K562 (cell line): ENCODE results near the gene ZNF837. TPM values are rescaled to one million over a fixed set of nuclear protein-coding genes. Genes with fewer than 3 reads are reported as not detected.
A peak's percentile ranks its signal among the peaks of the same experiment; 100 is the strongest.

Experiments used
- ATF7 ChIP-seq: fragments of 450-650 bp; IDR thresholded peaks from 2 replicates; pipeline ENCODE4 v1.7.1; 2014; ENCODE audit warnings: mild to moderate bottlenecking, moderate library complexity
- BHLHE40 ChIP-seq: IDR thresholded peaks from 2 replicates; pipeline ENCODE4 v1.6.1; 2011; ENCODE audit warnings: low read length, improper control_type of control experiment
- CBX3 ChIP-seq, 2 experiments: IDR thresholded peaks; 1 replicate in 1 of 2; 2 replicates in 1 of 2; pipeline ENCODE4 v1.6.1; 2012; ENCODE audit warnings: inconsistent platforms in 2 of 2, low read length in 2 of 2, borderline replicate concordance in 1 of 2, control low read depth in 1 of 2
- CHD1 ChIP-seq: fragments of 200-600 bp; sonication (generic); IDR thresholded peaks from one replicate; pipeline ENCODE4 v1.6.1; 2012; ENCODE audit warnings: mild to moderate bottlenecking, moderate library complexity, low read length, inconsistent platforms
- CTBP1 ChIP-seq: fragments of 450-650 bp; IDR thresholded peaks from 2 replicates; pipeline ENCODE4 v1.6.1; 2016; ENCODE audit warnings: borderline replicate concordance
- GATA2 ChIP-seq: sonication (generic); formaldehyde crosslinking; IDR thresholded peaks from 2 replicates; pipeline ENCODE4 v1.4.0; 2020; ENCODE audit warnings: mild to moderate bottlenecking, missing genetic modification reagents
- HLTF ChIP-seq: fragments of 450-650 bp; IDR thresholded peaks from 2 replicates; pipeline ENCODE4 v1.6.1; 2016
- HNRNPH1 ChIP-seq: fragments of 200-400 bp; formaldehyde crosslinking; optimal IDR thresholded peaks from 2 replicates; pipeline ENCODE3; 2017; ENCODE audit warnings: low read depth, mild to moderate bottlenecking, low read length, moderate library complexity
- JUNB ChIP-seq: fragments of 450-650 bp; formaldehyde crosslinking; conservative IDR thresholded peaks from 2 replicates; pipeline ENCODE4 v1.4.0; 2020; ENCODE audit warnings: mild to moderate bottlenecking
- MEF2D ChIP-seq: conservative IDR thresholded peaks from 2 replicates; pipeline ENCODE4 v1.6.1; 2016; ENCODE audit warnings: low read depth, missing genetic modification characterization, missing compliant biosample characterization
- NFRKB ChIP-seq: fragments of 450-650 bp; IDR thresholded peaks from 2 replicates; pipeline ENCODE4 v1.6.1; 2016; ENCODE audit warnings: low read depth
- SMARCB1 ChIP-seq: IDR thresholded peaks from 2 replicates; pipeline ENCODE4 v1.6.1; 2011; ENCODE audit warnings: improper control_type of control experiment, low read depth; ENCODE audit not compliant: insufficient read length
- TCF7L2 ChIP-seq: fragments of 150-350 bp; IDR thresholded peaks from 2 replicates; pipeline ENCODE4 v1.6.1; 2016; ENCODE audit warnings: low read depth, mild to moderate bottlenecking, low read length, moderate library complexity
- ZNF12 ChIP-seq: sonication (generic); formaldehyde crosslinking; IDR thresholded peaks from 2 replicates; pipeline ENCODE4 v1.4.0; 2020; ENCODE audit warnings: mild to moderate bottlenecking, missing genetic modification reagents
- polyA plus RNA-seq, 8 experiments: library from polyadenylated mRNA; depleted of rRNA in 4 of 8; stranded (reverse) in 5 of 8; unstranded in 3 of 8; fragments of >200 nt; fragmentation: Nextera tagmentation in 2 of 8; fragmentation: Illumina TruSeq in 1 of 8; extraction: Ambion mirVana in 2 of 8; extraction: Trizol in 1 of 8; gene quantifications; 2 replicates each; pipeline versions ENCODE4 v1.2.1 to v1.2.3, GENCODE V29; 2011 to 2014; ENCODE audit warnings: inconsistent platforms in 1 of 8, missing spikeins in 1 of 8
- total RNA-seq, 7 experiments: library from RNA; depleted of rRNA in 6 of 7; stranded (reverse); fragments of >200 nt in 6 of 7; fragmentation: Illumina TruSeq in 2 of 7; extraction: Trizol in 2 of 7; gene quantifications; 2 replicates each; pipeline versions ENCODE4 v1.2.1 to v1.2.3, GENCODE V29; 2011 to 2021; ENCODE audit warnings: low replicate concordance in 1 of 7
- TF ChIP-seq, protein P1 (sequence below): fragments of 150-350 bp; IDR thresholded peaks from 2 replicates; pipeline ENCODE4 v1.6.1; 2014; ENCODE audit warnings: low read depth, mild to moderate bottlenecking, low read length, borderline replicate concordance
- TF ChIP-seq, protein P2 (sequence below): fragments of 250-450 bp; sonication (Bioruptor Pico); IDR thresholded peaks from 2 replicates; pipeline ENCODE4 v1.6.1; 2021; ENCODE audit warnings: mild to moderate bottlenecking
- TF ChIP-seq, protein P3 (sequence below): fragments of 250-450 bp; sonication (Bioruptor Pico); IDR thresholded peaks from 2 replicates; pipeline ENCODE4 v1.8.0; 2022; ENCODE audit warnings: moderate library complexity, mild to moderate bottlenecking, inconsistent platforms
- TF ChIP-seq, protein P4 (sequence below): fragments of 250-450 bp; sonication (Bioruptor Pico); IDR thresholded peaks from 2 replicates; pipeline ENCODE4 v1.9.0; 2021; ENCODE audit warnings: mild to moderate bottlenecking
- TF ChIP-seq, protein P5 (sequence below): fragments of 200-800 bp; sonication (Bioruptor generic); IDR thresholded peaks from 2 replicates; pipeline ENCODE4 v1.6.1; 2017; ENCODE audit warnings: missing genetic modification characterization, missing compliant biosample characterization

ZNF837 gene
- total and polyA plus RNA-seq, 9 of the 15 experiments (the other 6 are each of a cell fraction or from before 2014, with no cell fraction given), result 0.11 to 2.1 (median 0.57) TPM; not detected in 4

DNA sequence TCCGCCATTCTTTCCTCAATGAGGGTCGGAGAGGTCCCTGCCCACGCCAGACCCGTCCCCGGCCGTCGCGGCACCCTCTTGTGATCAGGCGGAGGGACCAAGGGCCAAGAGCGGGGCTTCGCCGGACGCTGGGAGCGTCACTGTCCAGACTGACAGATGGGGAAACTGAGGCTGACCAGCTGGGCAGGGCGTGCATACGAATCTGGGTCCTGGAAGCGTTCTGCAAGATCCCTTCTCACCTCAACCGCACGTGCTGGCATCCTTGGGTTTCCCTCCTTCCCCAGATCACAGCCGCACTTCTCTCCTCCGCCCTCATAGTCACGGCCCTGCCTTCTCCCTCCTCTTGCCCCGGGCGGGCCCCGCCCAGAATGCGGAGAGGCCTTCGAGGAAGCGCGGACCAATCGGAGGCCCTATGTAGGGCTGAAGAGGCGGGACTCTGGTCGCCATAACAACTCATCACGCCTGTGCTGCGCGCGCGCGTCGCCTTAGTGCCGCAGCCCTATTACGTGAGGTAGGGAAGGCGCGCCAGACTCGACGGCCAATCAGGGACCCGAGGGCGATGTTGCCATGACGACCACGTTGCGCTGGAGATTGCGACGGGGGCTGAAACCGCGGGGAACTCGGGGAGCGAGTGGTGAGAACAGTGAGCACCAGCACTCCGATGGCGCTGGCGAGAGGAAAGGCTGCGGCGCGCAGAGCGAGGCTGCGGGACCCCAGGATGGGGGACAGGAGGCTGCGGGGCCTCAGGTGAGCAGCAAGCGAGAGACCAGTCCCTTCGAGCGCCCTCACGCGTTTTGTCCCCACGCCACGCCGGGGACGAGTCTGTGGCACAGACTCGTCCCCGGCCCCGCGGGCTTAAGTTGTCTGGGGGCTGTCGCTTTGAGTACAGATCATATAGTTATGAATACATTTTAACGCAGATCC is 20.3 kb upstream of the ZNF837 start (continued):
- TF ChIP-seq TCF7L2, result no peak
- TF ChIP-seq, protein P1, sequence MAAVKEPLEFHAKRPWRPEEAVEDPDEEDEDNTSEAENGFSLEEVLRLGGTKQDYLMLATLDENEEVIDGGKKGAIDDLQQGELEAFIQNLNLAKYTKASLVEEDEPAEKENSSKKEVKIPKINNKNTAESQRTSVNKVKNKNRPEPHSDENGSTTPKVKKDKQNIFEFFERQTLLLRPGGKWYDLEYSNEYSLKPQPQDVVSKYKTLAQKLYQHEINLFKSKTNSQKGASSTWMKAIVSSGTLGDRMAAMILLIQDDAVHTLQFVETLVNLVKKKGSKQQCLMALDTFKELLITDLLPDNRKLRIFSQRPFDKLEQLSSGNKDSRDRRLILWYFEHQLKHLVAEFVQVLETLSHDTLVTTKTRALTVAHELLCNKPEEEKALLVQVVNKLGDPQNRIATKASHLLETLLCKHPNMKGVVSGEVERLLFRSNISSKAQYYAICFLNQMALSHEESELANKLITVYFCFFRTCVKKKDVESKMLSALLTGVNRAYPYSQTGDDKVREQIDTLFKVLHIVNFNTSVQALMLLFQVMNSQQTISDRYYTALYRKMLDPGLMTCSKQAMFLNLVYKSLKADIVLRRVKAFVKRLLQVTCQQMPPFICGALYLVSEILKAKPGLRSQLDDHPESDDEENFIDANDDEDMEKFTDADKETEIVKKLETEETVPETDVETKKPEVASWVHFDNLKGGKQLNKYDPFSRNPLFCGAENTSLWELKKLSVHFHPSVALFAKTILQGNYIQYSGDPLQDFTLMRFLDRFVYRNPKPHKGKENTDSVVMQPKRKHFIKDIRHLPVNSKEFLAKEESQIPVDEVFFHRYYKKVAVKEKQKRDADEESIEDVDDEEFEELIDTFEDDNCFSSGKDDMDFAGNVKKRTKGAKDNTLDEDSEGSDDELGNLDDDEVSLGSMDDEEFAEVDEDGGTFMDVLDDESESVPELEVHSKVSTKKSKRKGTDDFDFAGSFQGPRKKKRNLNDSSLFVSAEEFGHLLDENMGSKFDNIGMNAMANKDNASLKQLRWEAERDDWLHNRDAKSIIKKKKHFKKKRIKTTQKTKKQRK, result no peak
- no peak for TF ChIP-seq HLTF
- no peak for TF ChIP-seq NFRKB
- no peak for TF ChIP-seq GATA2 (CRISPR knock-in tag)
- TF ChIP-seq JUNB (CRISPR knock-in tag), result 0 out of 2 replicates have a peak, but pooled peaks have one; percentile 34
- no peak for TF ChIP-seq ZNF12 (CRISPR knock-in tag)
- TF ChIP-seq, protein P2, sequence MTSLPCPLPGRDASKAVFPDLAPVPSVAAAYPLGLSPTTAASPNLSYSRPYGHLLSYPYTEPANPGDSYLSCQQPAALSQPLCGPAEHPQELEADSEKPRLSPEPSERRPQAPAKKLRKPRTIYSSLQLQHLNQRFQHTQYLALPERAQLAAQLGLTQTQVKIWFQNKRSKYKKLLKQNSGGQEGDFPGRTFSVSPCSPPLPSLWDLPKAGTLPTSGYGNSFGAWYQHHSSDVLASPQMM, result no peak
- TF ChIP-seq CTBP1, result peak; percentile 88
- TF ChIP-seq, protein P3, sequence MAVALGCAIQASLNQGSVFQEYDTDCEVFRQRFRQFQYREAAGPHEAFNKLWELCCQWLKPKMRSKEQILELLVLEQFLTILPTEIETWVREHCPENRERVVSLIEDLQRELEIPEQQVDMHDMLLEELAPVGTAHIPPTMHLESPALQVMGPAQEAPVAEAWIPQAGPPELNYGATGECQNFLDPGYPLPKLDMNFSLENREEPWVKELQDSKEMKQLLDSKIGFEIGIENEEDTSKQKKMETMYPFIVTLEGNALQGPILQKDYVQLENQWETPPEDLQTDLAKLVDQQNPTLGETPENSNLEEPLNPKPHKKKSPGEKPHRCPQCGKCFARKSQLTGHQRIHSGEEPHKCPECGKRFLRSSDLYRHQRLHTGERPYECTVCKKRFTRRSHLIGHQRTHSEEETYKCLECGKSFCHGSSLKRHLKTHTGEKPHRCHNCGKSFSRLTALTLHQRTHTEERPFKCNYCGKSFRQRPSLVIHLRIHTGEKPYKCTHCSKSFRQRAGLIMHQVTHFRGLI (CRISPR knock-in tag), result no peak
- TF ChIP-seq ATF7, result peak; percentile 89
- no peak for TF ChIP-seq MEF2D (tag)
- TF ChIP-seq BHLHE40, result peak; percentile 80
- TF ChIP-seq, protein P4, sequence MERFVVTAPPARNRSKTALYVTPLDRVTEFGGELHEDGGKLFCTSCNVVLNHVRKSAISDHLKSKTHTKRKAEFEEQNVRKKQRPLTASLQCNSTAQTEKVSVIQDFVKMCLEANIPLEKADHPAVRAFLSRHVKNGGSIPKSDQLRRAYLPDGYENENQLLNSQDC (CRISPR knock-in tag), result no peak
- peak in 1 of 2 experiments; percentile 52; a peak in 1 of 3 replicates for TF ChIP-seq CBX3 (IDR thresholded peaks at IDR 0.05; ENCODE audit: borderline replicate concordance in 1 of 2, low read length in 2 of 2)
- TF ChIP-seq SMARCB1, result no peak
- TF ChIP-seq CHD1, result no peak
- TF ChIP-seq HNRNPH1, result no peak
- TF ChIP-seq, protein P5, sequence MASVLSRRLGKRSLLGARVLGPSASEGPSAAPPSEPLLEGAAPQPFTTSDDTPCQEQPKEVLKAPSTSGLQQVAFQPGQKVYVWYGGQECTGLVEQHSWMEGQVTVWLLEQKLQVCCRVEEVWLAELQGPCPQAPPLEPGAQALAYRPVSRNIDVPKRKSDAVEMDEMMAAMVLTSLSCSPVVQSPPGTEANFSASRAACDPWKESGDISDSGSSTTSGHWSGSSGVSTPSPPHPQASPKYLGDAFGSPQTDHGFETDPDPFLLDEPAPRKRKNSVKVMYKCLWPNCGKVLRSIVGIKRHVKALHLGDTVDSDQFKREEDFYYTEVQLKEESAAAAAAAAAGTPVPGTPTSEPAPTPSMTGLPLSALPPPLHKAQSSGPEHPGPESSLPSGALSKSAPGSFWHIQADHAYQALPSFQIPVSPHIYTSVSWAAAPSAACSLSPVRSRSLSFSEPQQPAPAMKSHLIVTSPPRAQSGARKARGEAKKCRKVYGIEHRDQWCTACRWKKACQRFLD, result 0 out of 2 replicates have a peak, but pooled peaks have one; percentile 28
